Neural progenitor cell (in vitro differentiated cells): ENCODE results near the gene PRKCH.

Experiments used
- EZH2 ChIP-seq: fragments of 200-600 bp; sonication (generic); IDR thresholded peaks from 2 replicates; pipeline ENCODE4 v1.6.1; 2017; ENCODE audit warnings: antibody characterized with exemption, mild to moderate bottlenecking, moderate library complexity
- TF ChIP-seq, protein P1 (sequence below): fragments of 200-600 bp; sonication (generic); IDR thresholded peaks from 2 replicates; pipeline ENCODE4 v1.5.1; 2017; ENCODE audit warnings: antibody characterized with exemption, mild to moderate bottlenecking

GRCh38 chr14:61300754-61301153 is 20.6 kb upstream of the PRKCH start:
- TF ChIP-seq, protein P1, sequence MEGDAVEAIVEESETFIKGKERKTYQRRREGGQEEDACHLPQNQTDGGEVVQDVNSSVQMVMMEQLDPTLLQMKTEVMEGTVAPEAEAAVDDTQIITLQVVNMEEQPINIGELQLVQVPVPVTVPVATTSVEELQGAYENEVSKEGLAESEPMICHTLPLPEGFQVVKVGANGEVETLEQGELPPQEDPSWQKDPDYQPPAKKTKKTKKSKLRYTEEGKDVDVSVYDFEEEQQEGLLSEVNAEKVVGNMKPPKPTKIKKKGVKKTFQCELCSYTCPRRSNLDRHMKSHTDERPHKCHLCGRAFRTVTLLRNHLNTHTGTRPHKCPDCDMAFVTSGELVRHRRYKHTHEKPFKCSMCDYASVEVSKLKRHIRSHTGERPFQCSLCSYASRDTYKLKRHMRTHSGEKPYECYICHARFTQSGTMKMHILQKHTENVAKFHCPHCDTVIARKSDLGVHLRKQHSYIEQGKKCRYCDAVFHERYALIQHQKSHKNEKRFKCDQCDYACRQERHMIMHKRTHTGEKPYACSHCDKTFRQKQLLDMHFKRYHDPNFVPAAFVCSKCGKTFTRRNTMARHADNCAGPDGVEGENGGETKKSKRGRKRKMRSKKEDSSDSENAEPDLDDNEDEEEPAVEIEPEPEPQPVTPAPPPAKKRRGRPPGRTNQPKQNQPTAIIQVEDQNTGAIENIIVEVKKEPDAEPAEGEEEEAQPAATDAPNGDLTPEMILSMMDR = no peak
- TF ChIP-seq EZH2 = no peak
